GM23338 (cell line): ENCODE results near the gene CHST12.

Source experiments
- CTCF ChIP-seq, 2 experiments: fragments of 200-600 bp in 1 of 2; sonication (generic) in 1 of 2; conservative IDR thresholded peaks; 2 replicates each; pipeline versions ENCODE4 v1.5.1 to v1.6.1; 2016 to 2017; ENCODE audit warnings: antibody characterized with exemption in 2 of 2, low read depth in 2 of 2, mild to moderate bottlenecking in 2 of 2, moderate library complexity in 1 of 2
- EZH2 ChIP-seq: fragments of 200-600 bp; sonication (generic); IDR thresholded peaks from one replicate; pipeline ENCODE4 v1.8.0; 2017; ENCODE audit warnings: antibody characterized with exemption, mild to moderate bottlenecking, low read depth; ENCODE audit not compliant: unreplicated experiment
- POLR2AphosphoS5 ChIP-seq: IDR thresholded peaks from 2 replicates; pipeline ENCODE4 v1.6.1; 2016; ENCODE audit warnings: antibody characterized with exemption, low read depth
- REST ChIP-seq: IDR thresholded peaks from one replicate; pipeline ENCODE4 v1.6.1; 2018; ENCODE audit warnings: antibody characterized with exemption; ENCODE audit not compliant: unreplicated experiment
- ZNF331 ChIP-seq: fragments of 250-450 bp; sonication (Bioruptor Pico); IDR thresholded peaks from 2 replicates; pipeline ENCODE4 v1.5.0; 2020; ENCODE audit warnings: low read depth, mild to moderate bottlenecking, moderate library complexity

DNA sequence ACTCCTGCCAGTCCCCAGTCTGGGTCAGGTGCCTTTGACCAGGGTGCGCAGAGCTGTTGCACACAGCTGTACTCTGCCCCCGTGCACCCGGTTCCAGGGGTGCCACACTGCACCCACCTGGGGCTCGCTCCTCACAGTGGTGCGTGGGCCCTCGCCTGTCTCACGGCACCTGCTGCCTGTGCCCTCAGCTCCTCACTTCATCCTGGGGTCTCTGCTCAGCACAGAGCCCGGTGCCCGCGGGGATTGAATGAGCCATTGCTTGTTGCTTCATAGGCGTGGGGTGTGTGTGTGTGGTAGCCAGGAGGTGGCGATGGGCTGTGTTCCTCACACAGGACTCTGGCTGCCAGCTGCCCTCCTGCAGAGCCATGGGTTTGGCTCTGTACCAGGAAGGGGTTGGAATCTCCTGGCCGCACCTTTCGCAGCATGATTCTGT lies 30.3 kb upstream of the CHST12 start:
- TF ChIP-seq CTCF (conservative IDR thresholded peaks at IDR 0.05; ENCODE audit: low read depth in 2 of 2) (no peak), REST (no peak), EZH2 (no peak), POLR2AphosphoS5 (no peak), ZNF331 (CRISPR knock-in tag) (no peak)
